Fibroblast of pulmonary artery (primary cell): Measurements from ENCODE around the gene VTI1A.
A peak's percentile ranks its signal among the peaks of the same experiment; 100 is the strongest.

Experiments
- DNase-seq: peaks from one replicate; pipeline ENCODE4 v3.0.0-alpha.2; 2010; ENCODE audit warnings: low read depth
- H3K4me3 ChIP-seq: replicated peaks from 2 replicates; pipeline ENCODE4 v1.5.1; 2011; ENCODE audit warnings: low read depth, mild to moderate bottlenecking, control low read depth, low read length, moderate library complexity
- TF ChIP-seq, protein P1 (sequence below): IDR thresholded peaks from 2 replicates; pipeline ENCODE4 v1.5.1; 2011; ENCODE audit warnings: mild to moderate bottlenecking, control low read depth, low read length, inconsistent platforms; ENCODE audit errors: missing control alignments

The VTI1A gene

DNA sequence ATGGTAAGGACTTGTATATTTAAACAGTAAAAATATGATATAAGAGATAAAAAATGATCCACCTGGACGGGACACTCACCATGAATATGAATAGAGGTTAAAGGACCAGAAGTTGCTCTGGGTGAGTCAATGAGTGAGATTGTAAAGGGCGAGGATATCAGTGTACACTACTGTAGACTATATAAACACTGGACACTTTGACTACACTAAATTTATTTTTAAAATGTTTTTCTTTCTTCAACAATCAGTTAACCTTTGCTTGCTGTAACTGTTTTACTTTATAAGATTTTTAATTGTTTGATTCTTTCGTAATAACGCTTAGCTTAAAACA, 202.8 kb downstream of the VTI1A start:
- TF ChIP-seq, protein P1, sequence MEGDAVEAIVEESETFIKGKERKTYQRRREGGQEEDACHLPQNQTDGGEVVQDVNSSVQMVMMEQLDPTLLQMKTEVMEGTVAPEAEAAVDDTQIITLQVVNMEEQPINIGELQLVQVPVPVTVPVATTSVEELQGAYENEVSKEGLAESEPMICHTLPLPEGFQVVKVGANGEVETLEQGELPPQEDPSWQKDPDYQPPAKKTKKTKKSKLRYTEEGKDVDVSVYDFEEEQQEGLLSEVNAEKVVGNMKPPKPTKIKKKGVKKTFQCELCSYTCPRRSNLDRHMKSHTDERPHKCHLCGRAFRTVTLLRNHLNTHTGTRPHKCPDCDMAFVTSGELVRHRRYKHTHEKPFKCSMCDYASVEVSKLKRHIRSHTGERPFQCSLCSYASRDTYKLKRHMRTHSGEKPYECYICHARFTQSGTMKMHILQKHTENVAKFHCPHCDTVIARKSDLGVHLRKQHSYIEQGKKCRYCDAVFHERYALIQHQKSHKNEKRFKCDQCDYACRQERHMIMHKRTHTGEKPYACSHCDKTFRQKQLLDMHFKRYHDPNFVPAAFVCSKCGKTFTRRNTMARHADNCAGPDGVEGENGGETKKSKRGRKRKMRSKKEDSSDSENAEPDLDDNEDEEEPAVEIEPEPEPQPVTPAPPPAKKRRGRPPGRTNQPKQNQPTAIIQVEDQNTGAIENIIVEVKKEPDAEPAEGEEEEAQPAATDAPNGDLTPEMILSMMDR: no peak
- DNase-seq: no peak
- H3K4me3 ChIP-seq: no peak overlapping the region

GRCh38 chr10:112650588-112651030, 203.6 kb downstream of the VTI1A start:
- H3K4me3 ChIP-seq: no peak overlapping the region
- DNase-seq: peak; percentile 66
- TF ChIP-seq, protein P1: no peak

- no peak for DNase-seq
- TF ChIP-seq, protein P1: no peak
- no peak overlapping the region for H3K4me3 ChIP-seq
These were observed 206.2 kb downstream of the VTI1A start for GRCh38 chr10:112653215-112653614.

DNA sequence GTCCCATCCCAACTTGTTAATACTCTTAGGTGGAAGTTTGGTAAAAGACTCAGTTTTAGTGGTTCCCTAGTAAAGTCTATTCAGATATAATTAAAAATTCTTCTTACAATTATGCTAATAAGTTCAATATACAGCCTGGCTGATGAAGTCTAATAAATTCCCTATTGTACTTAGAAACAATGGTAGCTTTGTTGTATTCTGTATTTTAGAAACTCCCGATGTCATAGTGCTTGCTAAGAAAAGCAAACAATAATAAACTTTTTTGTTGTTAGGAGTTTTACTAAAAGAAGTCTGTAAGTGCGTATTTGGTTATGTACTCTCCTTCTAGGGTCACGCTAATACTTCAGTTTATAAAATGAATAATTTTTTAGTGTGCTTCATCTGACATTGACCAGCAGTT, 206.8 kb downstream of the VTI1A start:
- DNase-seq: no peak
- TF ChIP-seq, protein P1: no peak
- H3K4me3 ChIP-seq: no peak overlapping the region

DNA sequence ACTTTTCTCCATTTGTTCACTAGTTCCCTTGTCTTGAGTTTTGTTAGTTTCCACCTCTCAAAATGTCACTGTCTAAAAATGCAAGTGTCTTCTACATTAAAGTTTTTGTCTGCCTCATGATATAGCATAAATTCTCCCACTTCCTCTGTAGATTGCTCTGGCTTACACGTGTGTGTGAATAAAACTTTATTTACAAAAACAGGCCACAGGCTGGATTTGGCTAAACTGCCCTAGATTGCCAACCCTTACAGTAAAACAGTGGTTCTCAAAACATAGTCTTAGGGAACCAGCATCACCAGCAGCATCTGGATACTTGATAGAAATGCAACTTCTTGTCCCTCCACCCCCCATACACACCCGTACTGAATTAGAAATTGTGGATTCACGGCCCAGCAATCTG, 207.8 kb downstream of the VTI1A start:
- H3K4me3 ChIP-seq: no peak overlapping the region
- DNase-seq: no peak
- TF ChIP-seq, protein P1: no peak

GRCh38 chr10:112655722-112656121, 208.7 kb downstream of the VTI1A start:
- H3K4me3 ChIP-seq: no peak overlapping the region
- DNase-seq: no peak
- TF ChIP-seq, protein P1: no peak

DNA sequence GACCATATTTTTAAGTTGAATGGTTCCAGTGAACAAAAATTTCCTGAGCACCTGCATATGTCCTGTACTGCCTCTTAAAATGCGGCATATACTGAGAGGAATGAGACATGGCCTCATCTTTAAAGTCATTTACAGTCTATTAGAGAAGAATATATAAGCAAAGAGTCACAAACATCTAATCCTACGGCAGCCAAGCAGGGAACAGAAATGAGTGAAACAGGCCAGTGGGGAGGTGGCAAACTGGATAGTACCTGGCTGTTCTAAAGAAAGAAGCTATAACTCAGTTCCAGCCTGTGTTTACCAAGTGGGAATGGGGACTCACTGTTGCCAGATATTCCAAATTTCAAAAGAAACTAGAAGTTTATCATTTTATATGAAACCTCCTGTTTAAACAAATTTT, 211.4 kb downstream of the VTI1A start:
- no peak overlapping the region for H3K4me3 ChIP-seq
- TF ChIP-seq, protein P1: no peak
- DNase-seq: no peak
